ENCODE results near the gene RAPGEF5.

- TF ChIP-seq JUND (IDR thresholded peaks at IDR 0.05) (no peak), FOXA2 (IDR thresholded peaks at IDR 0.05) (no peak), CTCF (IDR thresholded peaks at IDR 0.05; ENCODE audit: low read depth, low read length, missing input control) (no peak), REST (IDR thresholded peaks at IDR 0.05) (no peak), GABPA (IDR thresholded peaks at IDR 0.05 in 1 of 2, conservative IDR thresholded peaks at IDR 0.05 in 1 of 2) (no peak), FOXA1 (IDR thresholded peaks at IDR 0.05) (no peak), SP1 (IDR thresholded peaks at IDR 0.05) (no peak), RAD21 (IDR thresholded peaks at IDR 0.05) (no peak)
These were observed 33.2 kb downstream of the RAPGEF5 start for GRCh38 chr7:22323714-22324113.
